ENCODE measurements around the gene HDAC4. TPM values are rescaled to one million over a fixed set of nuclear protein-coding genes. Genes with fewer than 3 reads are reported as not detected.

Gene HDAC4
- total RNA-seq, 1 experiment from 2014 or later, result 21.8 TPM

- no peak overlapping the region for H3K27ac Mint-ChIP-seq (ENCODE audit: low read depth, unreplicated experiment)
- POLR2A ChIA-PET, result interaction anchor here (1.6 kb wide), 1 partner anchor 14 kb away, joined by 5 read pairs; no protein-coding TSS in a partner anchor
- peaks cover 12% of the 10 kb centered on the region for H3K4me1 Mint-ChIP-seq (ENCODE audit: insufficient read depth, unreplicated experiment)
- intact Hi-C loops (cut with micrococcal nuclease), result no loop called here
- no peak overlapping the region for H3K4me3 Mint-ChIP-seq (ENCODE audit: unreplicated experiment)
- DNase-seq (ENCODE audit: unreplicated experiment), result peak; percentile 61
- CTCF ChIA-PET, result interaction anchor here (0.7 kb wide), 1 partner anchor 633 kb away, joined by 3 read pairs; no protein-coding TSS in a partner anchor
- no peaks in the 10 kb centered on the region for H3K9me3 Mint-ChIP-seq (ENCODE audit: unreplicated experiment)
- H3K36me3 Mint-ChIP-seq (ENCODE audit: insufficient read depth, unreplicated experiment), result peaks cover 26% of the 10 kb centered on the region
- BruUV-seq (replicated peaks), result no TSS peak
- no peak for TF ChIP-seq CTCF (IDR thresholded peaks at IDR 0.05; ENCODE audit: unreplicated experiment)
- H3K27me3 Mint-ChIP-seq (ENCODE audit: insufficient read depth, unreplicated experiment), result no peaks in the 10 kb centered on the region
Measured at GRCh38 chr2:239157771-239158170, 243.0 kb downstream of the HDAC4 start.

GRCh38 chr2:239157269-239157668, 243.6 kb downstream of the HDAC4 start:
- POLR2A ChIA-PET, result interaction anchor here (0.6 to 1.6 kb wide), 2 partner anchors 15 to 157 kb away, joined by 3 to 5 read pairs; no protein-coding TSS in a partner anchor
- Mint-ChIP-seq H3K27me3 (ENCODE audit: insufficient read depth, unreplicated experiment) (no peaks in the 10 kb centered on the region), H3K4me3 (ENCODE audit: unreplicated experiment) (no peak overlapping the region), H3K36me3 (ENCODE audit: insufficient read depth, unreplicated experiment) (peaks cover 20% of the 10 kb centered on the region), H3K4me1 (ENCODE audit: insufficient read depth, unreplicated experiment) (peaks cover 12% of the 10 kb centered on the region), H3K27ac (ENCODE audit: low read depth, unreplicated experiment) (no peak overlapping the region), H3K9me3 (ENCODE audit: unreplicated experiment) (no peaks in the 10 kb centered on the region)
- CTCF ChIA-PET, result interaction anchor here (0.7 kb wide), 1 partner anchor 633 kb away, joined by 3 read pairs; no protein-coding TSS in a partner anchor
- BruUV-seq (replicated peaks), result no TSS peak
- no peak for TF ChIP-seq CTCF (IDR thresholded peaks at IDR 0.05; ENCODE audit: unreplicated experiment)
- intact Hi-C loops (cut with micrococcal nuclease), result no loop called here
- no peak for DNase-seq (ENCODE audit: unreplicated experiment)

GRCh38 chr2:239156516-239157265, 244.1 kb downstream of the HDAC4 start:
- no peak overlapping the region for H3K27ac Mint-ChIP-seq (ENCODE audit: low read depth, unreplicated experiment)
- POLR2A ChIA-PET, result interaction anchor here (0.6 to 1.6 kb wide), 2 partner anchors 15 to 158 kb away, joined by 3 to 5 read pairs; no protein-coding TSS in a partner anchor
- no TSS peak for BruUV-seq (replicated peaks)

More at GRCh38 chr2:239156516-239157265, 244.1 kb downstream of the HDAC4 start:
- Mint-ChIP-seq H3K9me3 (ENCODE audit: unreplicated experiment) (no peaks in the 10 kb centered on the region), H3K36me3 (ENCODE audit: insufficient read depth, unreplicated experiment) (peaks cover 15% of the 10 kb centered on the region), H3K27me3 (ENCODE audit: insufficient read depth, unreplicated experiment) (no peaks in the 10 kb centered on the region), H3K4me1 (ENCODE audit: insufficient read depth, unreplicated experiment) (peaks cover 12% of the 10 kb centered on the region), H3K4me3 (ENCODE audit: unreplicated experiment) (no peak overlapping the region)
- intact Hi-C loops (cut with micrococcal nuclease), result no loop called here
- TF ChIP-seq CTCF (IDR thresholded peaks at IDR 0.05; ENCODE audit: unreplicated experiment), result no peak
- CTCF ChIA-PET, result no interaction called here
- no peak for DNase-seq (ENCODE audit: unreplicated experiment)
